ENCODE results near the gene HHLA2. TPM values are rescaled to one million over a fixed set of nuclear protein-coding genes. Genes with fewer than 3 reads are reported as not detected.

HHLA2 gene
- total and polyA plus RNA-seq, 2 of the 8 experiments (the other 6 are each of a cell fraction or from before 2014, with no cell fraction given) = not detected

DNA sequence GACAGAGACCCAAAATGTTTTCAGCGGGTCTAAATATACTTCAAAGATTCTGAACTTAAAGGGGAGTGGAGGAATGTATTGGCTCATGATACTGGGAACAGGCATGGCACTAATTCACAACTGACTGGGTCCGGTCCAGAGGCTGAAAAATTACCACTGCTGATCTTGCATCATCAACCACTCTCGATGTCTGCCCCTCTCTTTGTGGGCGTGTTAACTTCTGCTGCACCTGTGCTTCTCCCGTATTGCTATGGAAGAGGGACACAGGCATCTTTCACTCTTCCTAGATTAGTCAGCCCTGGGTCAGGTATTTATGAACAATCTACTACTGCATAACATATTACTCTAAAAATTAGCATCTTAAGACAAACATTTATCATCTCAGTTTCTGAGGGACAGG is 33.2 kb downstream of the HHLA2 start (continued):
- TF ChIP-seq, protein P1, sequence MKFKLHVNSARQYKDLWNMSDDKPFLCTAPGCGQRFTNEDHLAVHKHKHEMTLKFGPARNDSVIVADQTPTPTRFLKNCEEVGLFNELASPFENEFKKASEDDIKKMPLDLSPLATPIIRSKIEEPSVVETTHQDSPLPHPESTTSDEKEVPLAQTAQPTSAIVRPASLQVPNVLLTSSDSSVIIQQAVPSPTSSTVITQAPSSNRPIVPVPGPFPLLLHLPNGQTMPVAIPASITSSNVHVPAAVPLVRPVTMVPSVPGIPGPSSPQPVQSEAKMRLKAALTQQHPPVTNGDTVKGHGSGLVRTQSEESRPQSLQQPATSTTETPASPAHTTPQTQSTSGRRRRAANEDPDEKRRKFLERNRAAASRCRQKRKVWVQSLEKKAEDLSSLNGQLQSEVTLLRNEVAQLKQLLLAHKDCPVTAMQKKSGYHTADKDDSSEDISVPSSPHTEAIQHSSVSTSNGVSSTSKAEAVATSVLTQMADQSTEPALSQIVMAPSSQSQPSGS (IDR thresholded peaks at IDR 0.05; ENCODE audit: low read length) = no peak
- TF ChIP-seq TEAD4 (IDR thresholded peaks at IDR 0.05; ENCODE audit: low read depth, low read length) = no peak
- TF ChIP-seq PHF8 (conservative IDR thresholded peaks at IDR 0.05; ENCODE audit: low read depth, low read length) = no peak
- no peak for TF ChIP-seq BCL11A (IDR thresholded peaks at IDR 0.05; ENCODE audit: low read depth in 2 of 2, low read length in 2 of 2)
- no peak for TF ChIP-seq JUN (IDR thresholded peaks at IDR 0.05; ENCODE audit: low read depth, low read length)
